IMR-90 (cell line): Measurements from ENCODE around the gene PRR29.

ENCODE experiments used
- CEBPB ChIP-seq: IDR thresholded peaks from 2 replicates; pipeline ENCODE4 v1.6.1; 2012; ENCODE audit warnings: low read depth, low read length, improper control_type of control experiment
- CTCF ChIP-seq: conservative IDR thresholded peaks from 2 replicates; pipeline ENCODE4 v1.5.1; 2012; ENCODE audit warnings: mild to moderate bottlenecking, low read depth, low read length, improper control_type of control experiment
- FOS ChIP-seq: fragments of 150-350 bp; IDR thresholded peaks from 2 replicates; pipeline ENCODE4 v1.6.1; 2016; ENCODE audit warnings: low read depth, low read length
- NFE2L2 ChIP-seq: fragments of 150-350 bp; IDR thresholded peaks from 2 replicates; pipeline ENCODE4 v1.6.1; 2016; ENCODE audit warnings: low read depth, mild to moderate bottlenecking, low read length
- POLR2A ChIP-seq: IDR thresholded peaks from 2 replicates; pipeline ENCODE4 v1.6.1; 2012; ENCODE audit warnings: mild to moderate bottlenecking, low read depth, low read length
- RAD21 ChIP-seq: IDR thresholded peaks from 2 replicates; pipeline ENCODE4 v1.6.1; 2012; ENCODE audit warnings: low read length, improper control_type of control experiment
- RCOR1 ChIP-seq: IDR thresholded peaks from 2 replicates; pipeline ENCODE4 v1.6.1; 2012; ENCODE audit warnings: mild to moderate bottlenecking, low read length, improper control_type of control experiment; ENCODE audit not compliant: insufficient replicate concordance
- SMC3 ChIP-seq: fragments of 150-350 bp; IDR thresholded peaks from 2 replicates; pipeline ENCODE4 v1.6.1; 2016; ENCODE audit warnings: low read depth, mild to moderate bottlenecking, antibody characterized with exemption, low read length, moderate library complexity

GRCh38 chr17:63960430-63960829, 37.7 kb upstream of the PRR29 start:
- TF ChIP-seq FOS (no peak), NFE2L2 (no peak), SMC3 (no peak), CTCF (no peak), POLR2A (no peak), RCOR1 (no peak), RAD21 (no peak), CEBPB (no peak)
